C4-2B (cell line): ENCODE results near the gene NGDN.

Experiments
- H3K27ac ChIP-seq: fragments of 450-650 bp; 2 replicates; pipeline ENCODE4 v1.5.1; 2017
- CTCF ChIP-seq: fragments of 450-650 bp; conservative IDR thresholded peaks from 2 replicates; pipeline ENCODE4 v1.5.1; 2017; ENCODE audit warnings: mild to moderate bottlenecking
- ZFX ChIP-seq: fragments of 450-650 bp; IDR thresholded peaks from 2 replicates; pipeline ENCODE4 v1.6.1; 2017

NGDN gene

DNA sequence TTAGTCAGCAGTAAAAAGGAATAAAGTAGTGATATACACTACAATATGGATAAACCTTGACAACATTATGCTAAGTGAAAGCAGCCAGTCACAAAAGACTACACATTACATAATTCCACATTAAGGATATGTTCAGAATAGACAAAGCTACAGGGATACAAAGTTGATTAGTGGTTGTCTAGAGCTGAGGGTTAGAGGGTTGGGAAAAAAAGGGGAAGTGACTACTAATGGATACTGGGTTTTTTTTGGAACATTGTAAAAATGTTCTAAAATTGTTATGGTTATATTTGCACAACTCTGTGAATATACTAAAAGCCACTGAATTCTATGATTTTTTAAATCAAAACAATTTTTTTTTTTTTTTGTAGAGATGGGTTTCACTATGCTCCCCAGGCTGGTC is 4.8 kb upstream of the NGDN start:
- TF ChIP-seq ZFX (no peak), CTCF (no peak)
- no peak overlapping the region for H3K27ac ChIP-seq

DNA sequence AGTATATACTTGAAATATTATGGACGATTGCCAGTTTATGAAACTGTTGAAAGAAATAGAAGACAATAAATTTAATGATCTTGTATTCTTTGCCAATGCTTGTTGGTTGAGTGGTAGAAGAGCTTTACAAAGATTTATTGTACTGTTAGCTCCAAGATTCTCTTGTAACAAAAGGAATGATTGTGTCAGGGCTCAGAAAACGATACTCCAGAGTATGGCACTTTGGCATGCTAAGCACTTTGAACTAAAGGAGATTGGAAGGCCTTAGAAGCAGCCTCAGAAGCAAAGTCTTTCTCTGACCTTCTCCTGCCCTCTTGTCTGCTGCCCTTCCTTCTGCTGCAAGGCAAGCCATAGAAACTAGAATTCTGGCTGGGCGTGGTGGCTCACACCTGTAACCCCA is 4.2 kb upstream of the NGDN start:
- H3K27ac ChIP-seq, result no peak overlapping the region
- TF ChIP-seq CTCF, result no peak
- no peak for TF ChIP-seq ZFX

DNA sequence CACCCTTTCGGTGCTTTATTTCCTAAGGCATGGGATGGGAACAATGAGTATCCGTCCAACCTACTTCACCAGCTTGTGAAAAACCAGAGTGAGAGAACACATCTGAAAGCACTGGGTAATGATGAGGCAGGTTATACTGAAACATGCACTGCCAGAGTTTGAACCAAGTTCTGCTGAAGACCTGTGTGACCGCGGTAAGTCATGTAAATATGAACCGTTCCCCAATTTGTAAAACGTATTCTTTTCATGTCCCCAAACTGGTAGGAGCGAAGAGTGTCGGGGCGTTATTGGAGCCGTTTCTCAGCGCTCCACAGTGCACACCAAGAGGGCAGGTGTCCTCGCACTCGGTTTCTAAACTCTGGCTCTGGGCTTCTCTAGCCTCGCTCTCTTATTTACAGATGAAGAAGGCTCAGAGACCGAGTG is 788 bp upstream of the NGDN start:
- H3K27ac ChIP-seq, result peak overlapping the region; percentile 81
- no peak for TF ChIP-seq CTCF
- no peak for TF ChIP-seq ZFX

DNA sequence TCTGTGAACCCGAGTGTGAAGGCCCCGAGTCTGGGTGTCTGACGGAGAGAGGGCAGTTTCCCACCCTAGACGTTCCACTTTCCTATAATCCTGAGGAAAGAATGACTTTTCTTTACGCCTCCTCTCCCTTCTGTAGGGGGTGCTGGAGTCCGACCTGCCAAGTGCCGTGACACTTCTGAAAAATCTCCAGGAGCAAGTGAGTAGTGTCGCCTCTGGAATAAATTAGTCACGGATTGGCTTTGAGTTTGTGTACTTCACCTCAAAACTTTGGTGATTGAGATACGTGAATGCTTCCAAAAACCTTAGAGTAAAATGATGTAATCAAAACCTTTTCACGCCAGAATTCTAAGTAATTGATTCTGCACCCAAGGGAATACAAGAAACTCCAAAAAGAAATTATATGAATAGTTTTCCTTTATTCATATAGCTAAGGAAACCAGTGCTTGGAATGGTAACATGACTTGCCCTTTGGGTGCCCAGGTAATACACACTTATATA is 452 bp downstream of the NGDN start:
- H3K27ac ChIP-seq, result peak overlapping the region; percentile 81
- no peak for TF ChIP-seq CTCF
- TF ChIP-seq ZFX, result peak; percentile 44

DNA sequence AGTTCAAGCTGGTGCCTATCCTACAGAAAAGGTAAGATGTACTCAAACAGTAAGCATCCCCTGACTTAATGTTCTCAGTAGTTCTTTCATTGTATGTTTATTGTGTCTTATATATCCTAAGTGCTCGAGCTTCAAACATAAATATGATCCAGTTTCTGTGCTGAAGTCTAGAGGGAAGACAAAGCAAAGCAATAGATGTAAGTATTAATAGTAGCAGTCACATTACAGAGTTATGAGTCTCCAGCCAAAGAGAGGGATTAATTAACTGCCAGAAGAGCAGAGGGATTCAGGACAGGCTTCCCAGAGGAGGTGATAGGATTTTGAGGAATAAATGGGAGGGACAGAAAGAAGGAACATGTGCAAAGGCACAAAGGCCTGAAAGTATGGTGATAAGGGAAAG is 1.4 kb downstream of the NGDN start:
- TF ChIP-seq ZFX (no peak), CTCF (no peak)
- H3K27ac ChIP-seq, result no peak overlapping the region

GRCh38 chr14:23478109-23478759 is 8.7 kb downstream of the NGDN start:
- TF ChIP-seq CTCF (peak; percentile 78), ZFX (no peak)
- no peak overlapping the region for H3K27ac ChIP-seq

DNA sequence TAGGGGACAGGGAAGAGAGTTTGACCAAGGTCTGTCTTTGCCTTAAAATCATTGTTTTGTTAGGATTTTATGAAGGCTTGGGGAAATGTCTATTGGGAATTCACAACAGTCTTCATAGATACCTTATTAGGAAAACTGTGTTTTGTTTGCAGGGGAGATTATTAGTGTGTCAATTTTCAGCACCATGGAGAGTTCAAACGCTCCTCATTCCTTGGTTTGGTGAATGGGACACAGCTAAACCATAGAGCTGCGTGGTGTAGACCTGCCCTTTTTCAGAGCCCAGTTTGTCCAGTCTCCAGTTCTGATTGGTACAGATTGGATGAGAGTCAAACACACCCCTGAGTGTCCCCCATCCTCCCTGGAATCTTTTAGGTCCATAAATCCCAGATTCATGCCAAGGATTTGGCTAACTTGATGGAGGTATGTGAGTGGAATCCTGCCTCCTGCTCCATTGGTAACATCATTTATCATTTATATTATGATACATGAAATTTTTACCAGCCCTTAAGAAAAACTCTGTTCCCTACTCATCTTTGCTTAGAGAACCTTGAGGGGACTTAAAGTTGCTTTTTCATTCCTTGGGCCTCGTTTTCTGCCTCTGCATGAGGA is 12.0 kb downstream of the NGDN start:
- no peak for TF ChIP-seq CTCF
- no peak for TF ChIP-seq ZFX
- no peak overlapping the region for H3K27ac ChIP-seq
